Epithelial cell of esophagus (primary cell): Measurements from ENCODE around the gene PTPRH.

Experiments used
- DNase-seq: peaks from one replicate; pipeline ENCODE4 v3.0.0; 2010; ENCODE audit warnings: low read depth
- H3K4me3 ChIP-seq: 2 replicates; pipeline ENCODE4 v1.5.1; 2011; ENCODE audit warnings: mild to moderate bottlenecking, low read length, control low read depth
- CTCF ChIP-seq: IDR thresholded peaks from 2 replicates; pipeline ENCODE4 v1.5.1; 2011; ENCODE audit warnings: low read depth, mild to moderate bottlenecking, low read length, control low read depth, inconsistent platforms; ENCODE audit not compliant: insufficient read depth; ENCODE audit errors: missing control alignments

The PTPRH gene

GRCh38 chr19:55248704-55249103, 39.4 kb upstream of the PTPRH start:
- no peak for DNase-seq
- no peak for TF ChIP-seq CTCF
- no peak overlapping the region for H3K4me3 ChIP-seq

GRCh38 chr19:55248166-55248675, 38.9 kb upstream of the PTPRH start:
- no peak for DNase-seq
- no peak for TF ChIP-seq CTCF
- H3K4me3 ChIP-seq, result no peak overlapping the region

GRCh38 chr19:55247621-55248099, 38.4 kb upstream of the PTPRH start:
- no peak for TF ChIP-seq CTCF
- peak; percentile 85 for DNase-seq
- H3K4me3 ChIP-seq, result no peak overlapping the region

- TF ChIP-seq CTCF, result no peak
- no peak for DNase-seq
- no peak overlapping the region for H3K4me3 ChIP-seq
Measured at GRCh38 chr19:55246462-55247451, 37.5 kb upstream of the PTPRH start.

- no peak for TF ChIP-seq CTCF
- no peak overlapping the region for H3K4me3 ChIP-seq
- DNase-seq, result no peak
Measured at GRCh38 chr19:55245236-55245904, 36.1 kb upstream of the PTPRH start.

- no peak for TF ChIP-seq CTCF
- H3K4me3 ChIP-seq, result no peak overlapping the region
- DNase-seq, result no peak
Measured at GRCh38 chr19:55244004-55244680, 34.8 kb upstream of the PTPRH start.
